ENCODE measurements around the gene S100A12. TPM values are rescaled to one million over a fixed set of nuclear protein-coding genes. Genes with fewer than 3 reads are reported as not detected.

S100A12 gene
- not detected in 2 replicates for total RNA-seq (2021)
- long read RNA-seq, result 0 reads

DNA sequence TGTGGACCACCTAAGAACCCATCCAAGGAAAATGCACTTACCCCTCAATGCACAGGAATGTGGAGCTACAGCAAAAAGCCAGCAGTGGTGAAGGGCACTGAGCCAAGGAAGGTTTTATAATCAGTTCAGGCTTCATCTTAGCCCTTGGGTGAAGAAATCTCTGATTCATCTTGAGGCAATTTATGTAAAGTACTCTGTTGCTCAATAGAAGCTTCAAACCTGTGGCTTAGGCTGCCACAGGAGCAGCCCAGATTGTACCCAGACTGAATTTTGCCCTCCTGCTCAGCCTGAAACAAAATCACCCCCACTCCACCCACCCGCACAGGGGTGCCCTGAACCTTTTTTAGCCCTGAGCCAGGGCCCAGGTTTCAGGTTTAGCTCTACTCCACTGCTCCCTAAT, at the start of gene S100A12:
S100A12 (minus strand) TSS at position 111 of the 400 bp plus-strand sequence. CDS start 1,029 bp downstream, outside the sequence.
- H3K27me3 Mint-ChIP-seq (ENCODE audit: low read depth), result peaks cover 4% of the 10 kb centered on the region
- H3K9me3 Mint-ChIP-seq, result no peaks in the 10 kb centered on the region; a peak in 2 of 5 replicates
- Histone ChIP-seq H2BK15ac (ENCODE audit: low read depth, low read length) (no peak within 1 kb of the TSS), H3K27me3 (ENCODE audit: insufficient read depth, low read length) (no peaks in the 10 kb centered on the region), H3K23me2 (ENCODE audit: insufficient read length, low read depth, low read length, poor library complexity, severe bottlenecking) (no peaks in the 10 kb centered on the region), H3K79me1 (ENCODE audit: insufficient read depth, low read depth, low read length, poor library complexity, severe bottlenecking) (no peaks in the 10 kb centered on the region), H2BK20ac (ENCODE audit: low read depth, low read length, poor library complexity, severe bottlenecking) (no peak within 1 kb of the TSS), H2BK120ac (ENCODE audit: low read depth, low read length, poor library complexity, severe bottlenecking) (no peak within 1 kb of the TSS), H3K4ac (ENCODE audit: low read depth, low read length) (no peak within 1 kb of the TSS), H3T11ph (ENCODE audit: low read length) (no peak within 1 kb of the TSS), H2AFZ (ENCODE audit: low read length) (no peak within 1 kb of the TSS), H3K18ac (ENCODE audit: insufficient read length, low read depth, low read length) (no peak within 1 kb of the TSS), H3K4me2 (ENCODE audit: insufficient read depth, insufficient read length, low read length) (no peak within 1 kb of the TSS), H3K27ac (ENCODE audit: insufficient read length, low read depth, low read length) (no peak within 1 kb of the TSS), H3K9me3 (ENCODE audit: control insufficient read depth, low read depth, low read length) (no peaks in the 10 kb centered on the region), H4K8ac (replicated peaks; ENCODE audit: insufficient read length, low read depth, low read length) (no peak within 1 kb of the TSS), H3K23ac (ENCODE audit: insufficient read length, low read depth, low read length) (no peak within 1 kb of the TSS), H2BK5ac (ENCODE audit: insufficient read length, low read length) (no peak within 1 kb of the TSS), H3K79me2 (ENCODE audit: insufficient read depth, low read length) (no peaks in the 10 kb centered on the region), H3K4me1 (ENCODE audit: insufficient read depth, low read length) (no peaks in the 10 kb centered on the region), H4K5ac (ENCODE audit: insufficient read length, low read depth, low read length) (no peak within 1 kb of the TSS), H3K9ac (ENCODE audit: extremely low read depth, insufficient read length, low read length) (no peak within 1 kb of the TSS), H2AK5ac (ENCODE audit: insufficient read length, low read length) (no peak within 1 kb of the TSS), H4K20me1 (ENCODE audit: control insufficient read depth, insufficient read depth, insufficient read length) (no peaks in the 10 kb centered on the region), H3K14ac (ENCODE audit: insufficient read depth, low read length) (no peak within 1 kb of the TSS), H4K91ac (ENCODE audit: insufficient read length, low read depth, low read length) (no peak within 1 kb of the TSS), H2BK12ac (ENCODE audit: insufficient read length, low read depth, low read length) (no peak within 1 kb of the TSS), H3K56ac (ENCODE audit: insufficient read length, low read depth, low read length) (no peak within 1 kb of the TSS)
- H3K4me3 Mint-ChIP-seq, result no peak within 1 kb of the TSS
- H3K4me1 Mint-ChIP-seq, result no peaks in the 10 kb centered on the region
- TF ChIP-seq CTCF (conservative IDR thresholded peaks at IDR 0.05), result no peak
- H3K27ac Mint-ChIP-seq, result no peak within 1 kb of the TSS
- H3K36me3 Mint-ChIP-seq (ENCODE audit: insufficient read depth in 1 of 3, low read depth in 3 of 3), result no peaks in the 10 kb centered on the region
- WGBS (ENCODE audit: extremely low coverage, insufficient read length, low lambda C conversion rate), result no CpG with 5 or more reads among the region's 1 CpG
- no peak for DNase-seq

All from H9 (cell line).